Activated gamma-delta T cell treated with anti-CD3 and anti-CD28 coated beads, Interleukin-2, amount 50 U/mL, for 16 hours (primary cell): ENCODE results near the gene ARL8A.
"Not testable (repeated sequence)": the region's sequence is repeated elsewhere in the genome, so short reads cannot be mapped to it uniquely, and the experiment has no call there.

ENCODE experiments used
- DNase-seq: peaks from one replicate; pipeline ENCODE4 v3.0.0-alpha.2; 2020; ENCODE audit warnings: low read depth

The ARL8A gene

GRCh38 chr1:202112859-202113689 lies 31.5 kb downstream of the ARL8A start:
- DNase-seq = no peak

GRCh38 chr1:202111589-202111988 lies 32.9 kb downstream of the ARL8A start:
- DNase-seq = not testable (repeated sequence)

- DNase-seq = no peak
These were observed 33.6 kb downstream of the ARL8A start for GRCh38 chr1:202110977-202111376.

GRCh38 chr1:202107801-202108731 lies 36.5 kb downstream of the ARL8A start:
- DNase-seq = no peak

- no peak for DNase-seq
These were observed 37.2 kb downstream of the ARL8A start for GRCh38 chr1:202107321-202107761.

- no peak for DNase-seq
These were observed 37.9 kb downstream of the ARL8A start for GRCh38 chr1:202106340-202107254.

GRCh38 chr1:202105571-202106339 lies 38.8 kb downstream of the ARL8A start:
- no peak for DNase-seq

- no peak for DNase-seq
These were observed 40.5 kb downstream of the ARL8A start for GRCh38 chr1:202104073-202104472.

GRCh38 chr1:202101184-202101583 lies 43.4 kb downstream of the ARL8A start:
- DNase-seq = no peak

- DNase-seq = no peak
These were observed 50.7 kb downstream of the ARL8A start for GRCh38 chr1:202093858-202094257.

GRCh38 chr1:202090994-202091393 lies 53.5 kb downstream of the ARL8A start:
- DNase-seq = no peak

- DNase-seq = no peak
These were observed 56.3 kb downstream of the ARL8A start for GRCh38 chr1:202088206-202088605.

GRCh38 chr1:202086579-202087350 lies 57.8 kb downstream of the ARL8A start:
- DNase-seq = no peak

- DNase-seq = no peak
These were observed 58.7 kb downstream of the ARL8A start for GRCh38 chr1:202085682-202086373.

- DNase-seq = no peak
These were observed 59.5 kb downstream of the ARL8A start for GRCh38 chr1:202084791-202085681.
